ENCODE data around the gene PPAT.
A peak's percentile ranks its signal among the peaks of the same experiment; 100 is the strongest.
"Not testable (repeated sequence)": the region's sequence is repeated elsewhere in the genome, so short reads cannot be mapped to it uniquely, and the experiment has no call there.

The PPAT gene

DNA sequence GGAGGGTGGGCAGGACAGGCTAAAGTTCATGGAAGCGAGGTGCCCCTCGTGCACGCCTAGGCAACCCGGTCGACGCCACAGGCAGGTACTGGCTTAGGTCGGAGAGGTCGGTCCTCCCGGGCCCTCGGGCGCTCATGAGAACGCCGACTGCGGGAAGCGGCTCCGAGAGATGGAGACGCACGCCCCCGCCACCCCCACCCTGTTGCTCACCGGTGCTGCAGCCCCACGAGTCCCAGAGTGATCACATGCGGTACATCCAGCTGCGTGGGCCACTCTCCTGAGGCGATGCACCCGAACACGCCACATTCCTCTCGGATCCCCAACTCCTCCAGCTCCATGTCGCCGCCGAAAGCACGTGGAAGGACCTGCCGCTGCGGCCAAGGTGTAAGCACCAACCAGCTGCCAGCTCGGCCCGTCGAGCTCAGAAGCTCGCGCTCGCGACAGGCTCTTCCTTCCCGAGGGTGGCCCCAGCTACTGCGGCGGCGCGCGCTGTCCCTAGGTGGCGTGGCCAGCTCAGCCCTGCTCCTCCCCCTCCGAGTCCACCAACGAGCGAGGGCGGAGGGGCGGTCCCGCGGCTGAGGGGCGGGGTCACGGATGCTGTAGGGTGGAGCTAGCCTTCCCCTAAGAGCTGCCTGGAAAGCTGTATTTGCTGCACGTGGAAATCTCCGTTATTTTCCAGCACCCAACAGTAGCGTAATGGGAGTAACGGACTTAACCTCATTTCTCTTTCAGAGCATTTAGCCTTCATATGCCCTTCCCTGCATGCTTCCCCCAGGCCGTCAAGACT lies at the start of gene PPAT:
TSS of gene PPAT (minus strand) at position 476 of the 787 bp plus-strand sequence. CDS start at position 338, 138 bp downstream.
- DNase-seq (ENCODE audit: low read depth in 2 of 2): peak; percentile 97 to 98

DNA sequence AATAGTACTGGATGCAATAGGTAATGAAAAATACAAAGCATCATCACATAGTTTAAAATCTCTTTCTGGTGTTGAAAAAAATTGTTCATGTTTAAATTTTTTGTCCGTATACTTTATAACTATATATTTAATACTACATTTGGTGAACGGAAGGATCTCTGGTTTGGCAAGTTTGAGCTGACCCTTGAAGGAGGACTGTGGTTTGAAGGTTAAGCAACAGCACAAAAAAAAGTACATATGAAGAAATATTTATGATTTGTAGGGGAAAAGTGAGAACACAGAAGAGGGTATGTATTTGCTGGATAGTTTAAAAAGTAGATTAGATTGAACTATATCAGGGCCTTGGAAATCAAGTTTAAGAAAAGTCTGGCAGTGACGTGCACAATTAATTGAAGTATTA lies 45.3 kb upstream of the PPAT start:
- DNase-seq (ENCODE audit: low read depth in 2 of 2): no peak

DNA sequence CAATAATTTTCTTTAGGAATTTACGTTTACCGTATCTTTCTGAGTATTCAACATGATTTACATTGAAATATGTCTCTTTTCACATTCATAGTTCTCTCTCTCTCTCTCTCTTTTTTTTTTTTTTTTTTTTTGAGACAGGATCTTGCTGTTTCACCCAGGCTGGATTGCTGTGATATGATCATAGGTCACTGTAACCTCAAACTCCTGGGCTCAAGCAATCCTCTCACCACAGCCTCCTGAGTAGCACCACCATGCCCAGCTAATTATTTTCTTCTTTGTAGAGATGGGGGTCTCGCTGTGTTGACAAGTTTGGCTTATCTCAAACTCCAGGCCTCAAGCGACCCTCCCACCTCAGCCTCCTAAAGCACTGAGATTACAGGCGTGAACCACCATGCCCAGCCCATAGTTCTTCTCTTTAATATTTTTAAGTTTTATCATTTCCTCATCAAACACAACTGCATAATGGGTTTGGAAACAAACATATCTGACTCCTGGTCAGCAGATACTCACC lies 41.8 kb upstream of the PPAT start:
- no peak for DNase-seq (ENCODE audit: low read depth in 2 of 2)

DNA sequence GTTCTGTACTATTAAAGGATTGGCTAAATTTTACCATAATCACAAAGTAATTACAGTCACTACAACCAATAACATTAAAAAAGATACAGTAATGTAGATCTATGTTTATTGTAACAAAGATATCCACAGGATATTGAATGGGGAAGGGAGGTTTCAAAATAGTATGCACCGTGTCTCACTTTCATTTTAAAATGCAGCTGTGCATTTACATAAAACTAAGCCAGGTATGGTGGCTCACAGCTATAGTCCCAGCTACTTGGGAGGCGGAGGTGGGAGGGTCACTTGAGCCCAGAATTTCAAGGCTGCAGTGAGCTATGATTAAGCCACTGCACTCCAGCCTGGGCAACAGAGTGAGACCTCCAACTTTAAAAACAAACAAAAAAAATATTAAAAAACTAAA lies 40.5 kb upstream of the PPAT start:
- no peak for DNase-seq (ENCODE audit: low read depth in 2 of 2)

DNA sequence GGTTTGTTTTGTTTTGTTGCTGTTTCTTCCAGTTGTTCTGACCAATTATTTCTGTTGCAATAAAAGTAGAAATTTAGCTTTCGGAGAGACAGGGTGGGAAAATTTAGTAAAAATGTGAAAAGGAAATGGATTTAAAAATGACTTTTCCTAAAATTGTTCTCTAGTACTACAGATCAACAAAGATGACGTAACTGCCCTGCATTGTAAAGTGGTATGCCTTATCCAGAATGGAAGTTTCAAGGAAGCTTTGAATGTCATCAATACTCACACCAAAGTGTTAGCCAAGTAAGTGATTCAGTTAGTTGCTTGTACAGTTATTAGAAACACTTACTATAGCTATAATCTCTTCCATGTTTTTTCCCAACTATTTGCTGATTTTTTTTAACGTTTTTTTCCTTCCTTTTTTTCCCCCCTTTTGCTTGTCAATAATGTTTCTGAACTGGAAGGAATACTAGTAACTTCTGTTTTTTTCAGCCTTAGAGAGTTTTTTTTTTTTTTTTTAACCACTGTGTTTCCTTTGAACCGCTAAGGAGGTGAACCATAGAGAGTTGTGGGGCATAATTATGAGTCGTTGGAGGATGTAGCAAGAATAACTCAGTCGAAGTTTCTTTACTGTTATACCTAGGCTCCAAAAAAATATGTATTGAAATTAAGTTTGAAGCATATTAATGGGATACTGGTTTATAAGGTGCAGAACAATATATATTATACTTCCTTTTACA lies 34.2 kb upstream of the PPAT start:
- DNase-seq (ENCODE audit: low read depth in 2 of 2): no peak

DNA sequence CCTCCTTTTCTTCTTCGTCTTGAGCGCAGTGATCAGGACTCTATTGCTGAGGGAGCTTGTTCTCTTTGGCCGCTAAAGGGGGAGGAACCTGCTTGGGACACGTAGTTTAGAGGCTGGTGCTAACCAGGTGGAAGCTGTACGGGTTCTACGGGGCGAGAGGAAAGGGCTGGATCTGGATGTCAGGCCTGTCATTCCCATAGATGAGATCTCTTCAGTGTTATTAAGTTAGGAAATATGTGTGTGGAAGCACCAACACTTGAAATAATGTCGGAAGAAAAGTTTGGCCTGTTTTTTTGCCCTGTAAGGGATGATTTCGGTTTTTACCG lies 32.6 kb upstream of the PPAT start:
- no peak for DNase-seq (ENCODE audit: low read depth in 2 of 2)

DNA sequence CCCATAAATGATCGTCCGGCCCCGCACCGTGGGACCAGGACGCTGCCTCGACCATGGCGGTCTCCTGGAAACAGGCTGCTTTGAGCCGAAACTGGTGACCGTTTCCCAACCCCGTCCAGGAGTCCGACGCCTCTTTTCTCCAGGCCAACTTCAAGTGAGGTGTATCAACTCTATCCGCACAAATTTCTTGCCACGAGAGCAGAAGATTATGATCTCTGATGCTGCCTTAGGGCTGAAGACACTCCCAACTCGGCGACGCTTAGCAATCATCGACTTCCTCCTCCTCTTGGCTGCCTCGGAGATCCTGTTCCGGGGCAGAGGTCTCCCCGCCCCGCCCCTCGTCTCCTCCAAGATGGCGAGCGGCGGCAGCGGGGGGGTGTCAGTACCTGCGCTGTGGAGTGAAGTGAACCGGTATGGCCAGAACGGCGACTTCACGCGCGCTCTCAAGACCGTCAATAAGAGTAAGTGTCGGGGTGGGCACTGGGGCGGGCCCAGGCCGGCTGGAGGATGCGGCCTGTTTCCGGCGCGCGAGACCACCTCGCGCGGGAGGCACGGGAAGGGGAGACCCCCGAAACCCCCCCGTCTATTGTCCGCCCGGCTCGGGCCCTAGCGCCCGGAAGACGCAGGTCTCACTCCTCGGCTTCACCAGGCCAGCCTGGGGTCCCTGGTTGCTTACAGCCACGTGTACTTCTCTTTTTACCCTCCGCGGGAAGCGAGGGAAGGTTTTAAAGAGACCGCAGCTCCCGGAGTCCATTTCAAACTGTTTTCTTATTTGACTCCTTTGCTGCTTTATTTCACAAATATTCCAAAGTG lies 32.1 kb upstream of the PPAT start, which contains the start of gene SRP72:
TSS of gene SRP72 (plus strand) at position 334 of the 813 bp plus-strand sequence. CDS start at position 353, 19 bp downstream.
- peak; percentile 78 to 79 for DNase-seq (ENCODE audit: low read depth in 2 of 2)

DNA sequence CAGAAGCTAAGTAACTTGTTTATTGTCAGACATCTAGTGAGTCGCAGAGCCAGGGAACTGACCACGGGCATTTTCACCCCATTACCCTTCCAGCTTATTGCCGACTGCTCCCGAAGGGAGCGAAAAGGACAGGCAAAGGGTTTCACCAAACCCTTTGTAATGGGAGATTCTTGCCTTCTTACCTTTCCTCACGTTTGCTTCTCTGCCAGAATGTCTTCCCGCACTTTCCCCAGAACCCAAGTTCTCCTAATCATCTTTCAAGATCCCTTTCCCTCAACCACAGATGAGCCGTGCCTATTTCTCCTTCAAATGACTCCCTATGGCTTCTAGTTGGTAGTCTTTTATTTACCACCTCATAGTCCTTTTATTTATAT lies 31.5 kb upstream of the PPAT start:
- DNase-seq (ENCODE audit: low read depth in 2 of 2): no peak

DNA sequence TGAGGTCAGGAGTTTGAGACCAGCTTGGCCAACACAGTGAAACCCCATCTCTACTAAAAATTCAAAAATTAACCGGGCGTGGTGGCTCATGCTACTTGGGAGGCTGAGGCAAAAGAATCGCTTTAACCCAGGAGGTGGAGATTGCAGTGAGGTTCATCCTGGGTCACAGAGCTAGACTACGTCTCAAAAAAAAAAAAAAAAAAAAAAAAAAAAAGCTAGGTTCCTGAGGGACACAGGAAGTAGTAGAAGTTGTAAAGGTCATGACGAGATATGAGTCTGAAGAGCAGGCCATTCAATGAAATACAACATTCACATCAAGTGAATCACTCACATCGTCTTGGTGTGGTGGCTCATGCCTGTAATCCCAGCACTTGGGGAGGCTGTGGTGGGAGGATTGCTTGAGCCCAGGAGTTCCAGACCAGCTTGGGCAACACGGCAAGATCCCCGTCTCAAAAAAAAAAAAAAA lies 30.9 kb upstream of the PPAT start:
- not testable (repeated sequence) for DNase-seq (ENCODE audit: low read depth in 2 of 2)

DNA sequence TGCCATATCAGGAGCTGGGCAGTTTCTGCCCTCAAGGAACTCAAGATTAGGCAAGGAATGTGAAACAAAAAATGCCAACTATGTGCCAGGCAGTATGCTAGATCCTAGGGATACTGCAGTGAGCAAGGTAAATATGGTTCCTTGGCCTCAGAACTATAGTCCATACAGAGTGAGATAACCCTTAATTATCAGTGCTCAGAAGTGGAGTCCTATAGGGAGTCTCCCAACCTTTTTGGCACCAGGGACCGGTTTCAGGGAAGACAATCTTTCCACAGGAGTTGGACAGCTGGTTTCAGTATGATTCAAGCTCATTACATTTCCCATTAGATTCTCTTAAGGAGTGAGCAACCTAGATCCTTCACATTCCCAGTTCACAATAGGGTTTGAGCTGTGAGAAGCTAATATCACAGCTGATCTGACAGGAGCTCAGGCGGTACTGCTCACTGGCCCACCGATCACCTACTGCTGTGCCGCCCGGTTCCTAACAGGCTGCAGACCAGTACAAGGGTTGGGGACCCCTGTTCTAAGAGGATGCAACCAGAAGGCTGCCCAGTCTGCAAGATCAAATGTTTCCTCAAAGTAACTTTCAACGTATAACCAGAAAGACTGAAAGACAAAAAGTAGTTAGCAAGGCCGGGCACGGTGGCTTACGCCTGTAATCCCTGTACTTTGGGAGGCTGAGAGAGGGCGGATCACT lies 30.3 kb upstream of the PPAT start:
- no peak for DNase-seq (ENCODE audit: low read depth in 2 of 2)

DNA sequence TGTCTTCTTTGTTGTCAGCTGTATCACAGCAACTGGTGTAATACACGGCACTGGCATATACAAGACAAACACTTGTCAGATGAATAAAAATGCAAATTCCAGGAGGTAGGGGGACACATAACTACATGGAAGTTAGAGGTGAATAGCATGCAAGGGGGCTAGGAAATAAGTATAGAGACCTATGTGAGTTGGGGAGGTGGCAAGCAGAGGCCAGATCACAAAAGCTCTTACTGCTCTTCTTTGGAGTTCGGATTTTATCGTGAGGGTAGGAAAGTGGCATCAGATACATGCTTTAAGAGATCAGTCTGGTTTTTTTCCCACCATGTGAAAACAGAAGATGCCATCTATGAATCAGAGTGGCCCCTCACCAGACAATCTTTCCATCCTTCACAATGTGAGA lies 29.2 kb upstream of the PPAT start:
- no peak for DNase-seq (ENCODE audit: low read depth in 2 of 2)

DNA sequence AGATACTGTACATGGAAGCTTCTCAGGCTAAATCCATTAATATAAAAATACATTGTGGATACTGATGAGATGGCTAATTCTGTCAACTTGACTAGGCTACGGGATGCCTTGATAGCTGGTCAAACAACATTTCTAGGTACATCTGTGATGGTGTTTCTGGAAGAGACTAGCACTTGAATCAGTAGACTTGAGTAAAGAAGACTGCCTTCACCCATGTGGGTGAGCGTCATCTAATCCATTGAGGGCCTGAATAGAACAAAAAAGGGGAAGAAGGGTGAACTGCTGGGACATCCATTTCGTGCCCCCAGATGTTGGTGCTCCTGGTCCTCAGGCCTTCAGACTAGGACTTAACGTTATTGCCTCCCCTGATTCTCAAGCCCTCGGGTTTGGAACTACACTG lies 28.3 kb upstream of the PPAT start:
- DNase-seq (ENCODE audit: low read depth in 2 of 2): no peak

DNA sequence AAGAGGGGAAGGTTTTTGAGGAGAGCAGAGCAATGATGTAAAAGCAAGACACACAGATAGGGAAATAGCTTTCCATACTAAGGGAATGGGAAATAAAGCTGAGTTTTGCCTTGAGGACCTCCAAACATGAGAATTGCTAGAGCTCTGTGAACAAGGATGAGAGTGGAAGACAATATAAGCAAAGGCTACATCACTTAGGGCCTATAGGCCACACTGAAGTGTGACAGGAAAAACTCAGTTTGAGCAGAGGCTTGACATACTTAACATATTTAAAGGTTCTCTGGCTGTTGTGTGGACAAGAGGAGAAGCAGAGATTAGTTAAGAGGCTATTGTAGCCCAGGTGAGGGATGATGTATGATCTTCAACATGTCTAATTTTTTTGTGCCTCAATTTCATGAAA lies 26.7 kb upstream of the PPAT start:
- DNase-seq (ENCODE audit: low read depth in 2 of 2): no peak

DNA sequence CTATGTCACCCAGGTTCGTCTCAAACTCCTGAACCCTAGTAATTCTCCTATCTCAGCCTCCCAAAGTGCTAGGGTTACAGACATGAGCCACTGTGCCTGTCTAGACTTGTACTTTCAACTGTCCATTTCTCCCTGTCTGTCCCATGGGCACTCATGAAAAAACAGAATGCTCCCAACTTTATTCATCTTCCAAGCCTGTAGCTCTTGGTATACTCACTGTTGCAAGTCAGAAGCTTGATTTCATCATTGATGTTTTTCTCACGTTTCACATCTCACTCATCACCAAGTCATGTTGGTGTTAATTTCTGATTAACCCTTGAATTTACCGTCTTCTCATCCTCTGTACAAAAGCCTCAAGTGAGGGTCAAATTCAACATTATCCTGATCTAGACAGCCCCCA lies 24.7 kb upstream of the PPAT start:
- no peak for DNase-seq (ENCODE audit: low read depth in 2 of 2)

DNA sequence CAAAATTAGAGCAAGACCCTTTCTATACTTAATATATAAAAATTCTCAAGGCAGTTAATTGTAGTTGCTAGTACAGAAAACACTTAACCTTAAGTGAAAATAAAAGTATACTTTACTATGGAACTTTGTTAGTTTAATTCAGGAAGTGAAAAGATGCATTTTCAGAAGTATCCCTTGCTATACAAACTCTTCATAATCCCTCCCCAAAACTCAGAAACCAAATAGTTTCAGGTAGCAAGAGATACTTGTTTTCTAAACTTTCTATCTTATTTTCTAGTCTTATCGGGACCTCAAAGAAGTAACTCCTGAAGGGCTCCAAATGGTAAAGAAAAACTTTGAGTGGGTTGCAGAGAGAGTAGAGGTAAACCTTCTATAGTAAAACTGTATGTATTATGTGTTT lies 14.9 kb upstream of the PPAT start:
- no peak for DNase-seq (ENCODE audit: low read depth in 2 of 2)

DNA sequence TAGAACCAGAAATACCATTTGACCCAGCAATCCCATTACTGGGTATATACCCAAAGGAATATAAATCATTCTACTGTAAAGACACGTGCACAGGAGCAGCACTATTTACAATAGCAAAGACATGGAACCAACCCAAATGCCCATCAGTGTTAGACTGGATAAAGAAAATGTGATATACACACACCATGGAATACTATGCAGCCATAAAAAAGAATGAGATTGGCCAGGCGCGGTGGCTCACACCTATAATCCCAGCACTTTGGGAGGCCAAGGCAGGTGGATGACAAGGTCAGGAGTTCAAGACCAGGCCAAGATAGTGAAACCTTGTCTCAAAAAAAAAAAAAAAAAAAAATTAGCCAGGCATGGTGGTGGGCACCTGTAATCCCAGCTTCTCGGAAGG lies 14.1 kb upstream of the PPAT start:
- not testable (repeated sequence) for DNase-seq (ENCODE audit: low read depth in 2 of 2)

DNA sequence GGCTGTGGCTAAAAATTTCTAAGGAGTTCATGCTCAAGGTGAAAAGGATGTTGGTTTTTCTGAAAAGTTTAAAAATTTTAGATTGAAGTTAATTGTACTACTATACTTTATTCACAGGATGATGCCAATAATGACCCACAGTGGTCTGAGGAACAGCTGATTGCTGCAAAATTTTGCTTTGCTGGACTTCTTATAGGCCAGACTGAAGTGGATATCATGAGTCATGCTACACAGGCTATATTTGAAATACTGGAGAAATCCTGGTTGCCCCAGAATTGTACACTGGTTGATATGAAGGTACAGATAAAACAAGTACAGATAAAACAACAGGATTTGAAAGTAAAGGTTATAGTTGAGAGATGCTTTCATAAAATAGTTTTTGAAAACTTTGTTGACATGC lies 12.9 kb upstream of the PPAT start:
- no peak for DNase-seq (ENCODE audit: low read depth in 2 of 2)

DNA sequence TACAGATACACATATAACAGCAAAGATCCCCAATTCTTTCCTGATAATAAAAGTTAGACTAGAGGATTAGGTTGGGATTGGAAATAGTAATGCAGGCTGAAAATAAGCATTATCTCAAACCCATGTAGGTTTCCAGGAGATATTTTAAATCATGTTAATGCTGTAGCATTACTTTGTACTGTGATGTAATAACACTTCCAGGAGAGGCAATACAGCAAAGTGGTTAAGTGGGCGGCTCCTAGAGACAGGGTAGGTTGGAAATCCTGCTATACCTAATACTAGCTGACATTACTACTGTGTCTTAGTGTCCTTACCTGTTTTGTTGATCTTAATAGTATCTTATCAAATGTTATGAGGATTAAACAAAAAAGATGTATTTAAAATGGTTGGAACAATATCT lies 10.3 kb upstream of the PPAT start:
- no peak for DNase-seq (ENCODE audit: low read depth in 2 of 2)

DNA sequence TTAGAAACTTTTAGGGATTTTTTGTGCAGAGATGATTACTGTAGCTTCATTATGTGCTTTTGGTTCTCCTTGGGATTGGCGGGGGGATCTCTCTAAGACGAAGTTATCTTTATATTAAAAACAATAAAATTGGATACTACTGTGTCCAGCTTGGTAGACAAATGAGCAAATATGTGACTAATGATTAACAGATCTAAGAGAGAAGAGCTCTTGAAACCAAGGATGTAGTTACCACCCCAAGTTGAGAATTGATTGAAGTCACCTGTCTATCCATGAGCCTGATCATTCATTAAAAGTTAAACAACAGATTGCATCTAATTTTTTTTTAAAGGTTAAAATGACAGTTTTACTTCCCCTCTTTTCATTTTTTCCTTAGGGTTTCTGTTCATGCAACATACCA lies 9.3 kb upstream of the PPAT start:
- no peak for DNase-seq (ENCODE audit: low read depth in 2 of 2)

DNA sequence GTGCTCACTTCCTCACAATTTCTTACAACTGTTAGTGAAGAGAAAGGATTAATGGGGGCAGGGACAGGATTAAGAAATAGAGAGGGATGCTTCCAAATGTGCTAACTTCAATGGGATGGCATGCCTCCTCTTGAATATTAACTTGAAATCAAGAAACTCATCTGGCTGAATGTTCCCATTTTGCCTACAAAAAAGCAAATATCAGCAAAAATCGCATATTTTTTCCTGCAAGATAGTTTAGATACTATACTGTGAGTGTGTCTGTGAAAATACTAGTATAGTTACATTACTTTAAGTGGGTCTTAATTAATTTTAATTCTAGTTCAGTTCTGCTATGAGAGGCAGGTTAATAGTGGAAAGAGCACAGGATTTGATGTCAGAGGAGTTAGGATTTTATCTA lies 5.6 kb upstream of the PPAT start:
- no peak for DNase-seq (ENCODE audit: low read depth in 2 of 2)

DNA sequence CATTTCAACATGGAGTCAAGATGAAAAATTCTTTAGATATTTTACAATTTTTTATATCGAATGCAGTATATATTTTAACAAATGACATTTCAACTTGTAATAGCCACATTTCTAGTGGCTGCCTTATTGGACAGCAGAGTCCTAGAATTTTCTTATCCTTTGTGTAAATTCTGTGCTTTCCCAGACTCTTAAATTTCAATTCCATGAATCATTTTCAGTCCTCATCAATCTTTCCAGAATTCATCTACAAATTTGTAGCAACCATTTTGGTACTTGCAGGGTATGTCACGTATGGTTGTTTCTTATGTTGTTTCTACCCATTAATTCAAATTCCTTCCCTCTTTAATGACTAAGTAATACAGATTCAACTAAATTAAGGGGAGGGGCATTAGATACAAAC lies 3.4 kb upstream of the PPAT start:
- DNase-seq (ENCODE audit: low read depth in 2 of 2): no peak

Data from activated CD4-positive, alpha-beta T cell treated with anti-CD3 and anti-CD28 coated beads for 24 hours (primary cell).